ENCODE data around the gene ARHGEF5. TPM values are rescaled to one million over a fixed set of nuclear protein-coding genes. Genes with fewer than 3 reads are reported as not detected.
"Not testable (repeated sequence)": the region's sequence is repeated elsewhere in the genome, so short reads cannot be mapped to it uniquely, and the experiment has no call there.

The ARHGEF5 gene
- total RNA-seq (1 to 10 TPM; 2.2 to 3.5 TPM), polyA plus RNA-seq (ENCODE audit: insufficient read length in 2 of 2) (1 to 10 TPM; 1.1 to 3.2 TPM)
- long read RNA-seq, donor 1, result 0 reads
- long read RNA-seq, donor 2, result 0 reads
- long read RNA-seq, donor 3, result 0 reads
- long read RNA-seq, donor 4, result 0 reads

- not testable (repeated sequence) for H3K27ac ChIP-seq (ENCODE audit: low read depth, low read length)
These were observed at the start of gene ARHGEF5 for GRCh38 chr7:144355176-144355822. Gene ARHGEF5 (plus strand): TSS chr7:144355402. CDS start chr7:144362670, 7,268 bp downstream.

GRCh38 chr7:144309702-144310101, 45.5 kb upstream of the ARHGEF5 start:
- no CpG with 5 or more reads among the region's 2 CpGs for WGBS (ENCODE audit: insufficient coverage)

More at GRCh38 chr7:144355176-144355822, at the start of gene ARHGEF5:
- H3K9me3 ChIP-seq (ENCODE audit: control insufficient read depth, insufficient read depth, low read length); H3K36me3 ChIP-seq (ENCODE audit: control insufficient read depth, insufficient read depth, low read length); H3K4me3 ChIP-seq (ENCODE audit: low read depth, low read length); DNase-seq (ENCODE audit: low read depth in 4 of 6, low spot score in 6 of 6); H3K4me1 ChIP-seq (ENCODE audit: control insufficient read depth, insufficient read depth, low read length); H3K27me3 ChIP-seq (ENCODE audit: control insufficient read depth, insufficient read depth, low read length): not testable (repeated sequence)
- no CpG with 5 or more reads among the region's 50 CpGs for WGBS (ENCODE audit: insufficient coverage)

GRCh38 chr7:144311218-144311617, 44.0 kb upstream of the ARHGEF5 start:
- WGBS (ENCODE audit: insufficient coverage), result no CpG with 5 or more reads among the region's 2 CpGs
- H3K36me3 ChIP-seq (ENCODE audit: control insufficient read depth, insufficient read depth, low read length); H3K4me1 ChIP-seq (ENCODE audit: control insufficient read depth, insufficient read depth, low read length); H3K27me3 ChIP-seq (ENCODE audit: control insufficient read depth, insufficient read depth, low read length); H3K4me3 ChIP-seq (ENCODE audit: low read depth, low read length); H3K27ac ChIP-seq (ENCODE audit: low read depth, low read length); H3K9me3 ChIP-seq (ENCODE audit: control insufficient read depth, insufficient read depth, low read length); DNase-seq (ENCODE audit: low read depth in 4 of 6, low spot score in 6 of 6): not testable (repeated sequence)

More at GRCh38 chr7:144309702-144310101, 45.5 kb upstream of the ARHGEF5 start:
- not testable (repeated sequence) for H3K27me3 ChIP-seq (ENCODE audit: control insufficient read depth, insufficient read depth, low read length); H3K27ac ChIP-seq (ENCODE audit: low read depth, low read length); DNase-seq (ENCODE audit: low read depth in 4 of 6, low spot score in 6 of 6); H3K4me3 ChIP-seq (ENCODE audit: low read depth, low read length); H3K4me1 ChIP-seq (ENCODE audit: control insufficient read depth, insufficient read depth, low read length); H3K36me3 ChIP-seq (ENCODE audit: control insufficient read depth, insufficient read depth, low read length); H3K9me3 ChIP-seq (ENCODE audit: control insufficient read depth, insufficient read depth, low read length)

- not testable (repeated sequence) for H3K27ac ChIP-seq (ENCODE audit: low read depth, low read length); H3K36me3 ChIP-seq (ENCODE audit: control insufficient read depth, insufficient read depth, low read length); H3K4me3 ChIP-seq (ENCODE audit: low read depth, low read length); H3K27me3 ChIP-seq (ENCODE audit: control insufficient read depth, insufficient read depth, low read length); H3K4me1 ChIP-seq (ENCODE audit: control insufficient read depth, insufficient read depth, low read length); H3K9me3 ChIP-seq (ENCODE audit: control insufficient read depth, insufficient read depth, low read length); DNase-seq (ENCODE audit: low read depth in 4 of 6, low spot score in 6 of 6)
- no CpG with 5 or more reads among the region's 2 CpGs for WGBS (ENCODE audit: insufficient coverage)
These were observed 43.2 kb upstream of the ARHGEF5 start, which contains the start of gene OR2A1 for GRCh38 chr7:144311872-144312469. Gene OR2A1 (plus strand): TSS chr7:144312419. CDS start chr7:144318125, 5,706 bp downstream.

- no CpG with 5 or more reads among the region's 1 CpG for WGBS (ENCODE audit: insufficient coverage)
- H3K36me3 ChIP-seq (ENCODE audit: control insufficient read depth, insufficient read depth, low read length); H3K9me3 ChIP-seq (ENCODE audit: control insufficient read depth, insufficient read depth, low read length); H3K27me3 ChIP-seq (ENCODE audit: control insufficient read depth, insufficient read depth, low read length); H3K4me1 ChIP-seq (ENCODE audit: control insufficient read depth, insufficient read depth, low read length); H3K4me3 ChIP-seq (ENCODE audit: low read depth, low read length); DNase-seq (ENCODE audit: low read depth in 4 of 6, low spot score in 6 of 6); H3K27ac ChIP-seq (ENCODE audit: low read depth, low read length): not testable (repeated sequence)
These were observed 37.7 kb upstream of the ARHGEF5 start for GRCh38 chr7:144317537-144317936.

GRCh38 chr7:144319547-144319946, 35.7 kb upstream of the ARHGEF5 start:
- H3K27me3 ChIP-seq (ENCODE audit: control insufficient read depth, insufficient read depth, low read length); H3K27ac ChIP-seq (ENCODE audit: low read depth, low read length); H3K4me1 ChIP-seq (ENCODE audit: control insufficient read depth, insufficient read depth, low read length); H3K36me3 ChIP-seq (ENCODE audit: control insufficient read depth, insufficient read depth, low read length); H3K9me3 ChIP-seq (ENCODE audit: control insufficient read depth, insufficient read depth, low read length); H3K4me3 ChIP-seq (ENCODE audit: low read depth, low read length); DNase-seq (ENCODE audit: low read depth in 4 of 6, low spot score in 6 of 6): not testable (repeated sequence)
- no CpG with 5 or more reads among the region's 2 CpGs for WGBS (ENCODE audit: insufficient coverage)

GRCh38 chr7:144321677-144322206, 33.5 kb upstream of the ARHGEF5 start:
- not testable (repeated sequence) for H3K27ac ChIP-seq (ENCODE audit: low read depth, low read length); DNase-seq (ENCODE audit: low read depth in 4 of 6, low spot score in 6 of 6); H3K4me3 ChIP-seq (ENCODE audit: low read depth, low read length); H3K36me3 ChIP-seq (ENCODE audit: control insufficient read depth, insufficient read depth, low read length); H3K9me3 ChIP-seq (ENCODE audit: control insufficient read depth, insufficient read depth, low read length); H3K4me1 ChIP-seq (ENCODE audit: control insufficient read depth, insufficient read depth, low read length); H3K27me3 ChIP-seq (ENCODE audit: control insufficient read depth, insufficient read depth, low read length)
- WGBS (ENCODE audit: insufficient coverage), result no CpG with 5 or more reads among the region's 3 CpGs

GRCh38 chr7:144323359-144323758, 31.8 kb upstream of the ARHGEF5 start:
- H3K4me3 ChIP-seq (ENCODE audit: low read depth, low read length); H3K27ac ChIP-seq (ENCODE audit: low read depth, low read length); H3K9me3 ChIP-seq (ENCODE audit: control insufficient read depth, insufficient read depth, low read length); H3K36me3 ChIP-seq (ENCODE audit: control insufficient read depth, insufficient read depth, low read length); H3K4me1 ChIP-seq (ENCODE audit: control insufficient read depth, insufficient read depth, low read length); DNase-seq (ENCODE audit: low read depth in 4 of 6, low spot score in 6 of 6); H3K27me3 ChIP-seq (ENCODE audit: control insufficient read depth, insufficient read depth, low read length): not testable (repeated sequence)
- no CpG with 5 or more reads among the region's 4 CpGs for WGBS (ENCODE audit: insufficient coverage)

- DNase-seq (ENCODE audit: low read depth in 4 of 6, low spot score in 6 of 6); H3K36me3 ChIP-seq (ENCODE audit: control insufficient read depth, insufficient read depth, low read length); H3K4me1 ChIP-seq (ENCODE audit: control insufficient read depth, insufficient read depth, low read length); H3K9me3 ChIP-seq (ENCODE audit: control insufficient read depth, insufficient read depth, low read length); H3K27me3 ChIP-seq (ENCODE audit: control insufficient read depth, insufficient read depth, low read length); H3K4me3 ChIP-seq (ENCODE audit: low read depth, low read length); H3K27ac ChIP-seq (ENCODE audit: low read depth, low read length): not testable (repeated sequence)
- WGBS (ENCODE audit: insufficient coverage), result no CpG with 5 or more reads among the region's 5 CpGs
These were observed 29.3 kb upstream of the ARHGEF5 start for GRCh38 chr7:144325868-144326267.

GRCh38 chr7:144330044-144330443, 25.2 kb upstream of the ARHGEF5 start:
- not testable (repeated sequence) for DNase-seq (ENCODE audit: low read depth in 4 of 6, low spot score in 6 of 6); H3K27ac ChIP-seq (ENCODE audit: low read depth, low read length); H3K27me3 ChIP-seq (ENCODE audit: control insufficient read depth, insufficient read depth, low read length); H3K4me1 ChIP-seq (ENCODE audit: control insufficient read depth, insufficient read depth, low read length); H3K36me3 ChIP-seq (ENCODE audit: control insufficient read depth, insufficient read depth, low read length); H3K4me3 ChIP-seq (ENCODE audit: low read depth, low read length); H3K9me3 ChIP-seq (ENCODE audit: control insufficient read depth, insufficient read depth, low read length)

All from spinal cord (tissue), 10 donors.